Osteoblast (primary cell): ENCODE results near the gene IGSF5. TPM values are rescaled to one million over a fixed set of nuclear protein-coding genes. Genes with fewer than 3 reads are reported as not detected.
"Not testable (repeated sequence)": the region's sequence is repeated elsewhere in the genome, so short reads cannot be mapped to it uniquely, and the experiment has no call there.

Experiments
- DNase-seq: peaks from one replicate; pipeline ENCODE4 v3.0.0; 2011; ENCODE audit warnings: low spot score, mixed read lengths; ENCODE audit not compliant: insufficient read length; ENCODE audit errors: missing footprints
- H2AFZ ChIP-seq: 2 replicates; pipeline ENCODE4 v1.6.0; 2011; ENCODE audit warnings: mild to moderate bottlenecking, low read length
- H3K27ac ChIP-seq: 2 replicates; pipeline ENCODE4 v1.5.1; 2011; ENCODE audit warnings: mild to moderate bottlenecking, low read depth, low read length, moderate library complexity
- H3K27me3 ChIP-seq: 2 replicates; pipeline ENCODE4 v1.6.0; 2012; ENCODE audit warnings: mild to moderate bottlenecking, control low read depth, inconsistent platforms, low read length, moderate library complexity; ENCODE audit not compliant: insufficient read depth
- H3K36me3 ChIP-seq: 2 replicates; pipeline ENCODE4 v1.5.1; 2011; ENCODE audit warnings: mild to moderate bottlenecking, low read length, control low read depth, moderate library complexity; ENCODE audit not compliant: insufficient read depth
- H3K4me1 ChIP-seq: 2 replicates; pipeline ENCODE4 v1.5.1; 2011; ENCODE audit warnings: mild to moderate bottlenecking, low read length, control low read depth, moderate library complexity; ENCODE audit not compliant: insufficient read depth
- H3K4me2 ChIP-seq: 2 replicates; pipeline ENCODE4 v1.6.0; 2011; ENCODE audit warnings: mild to moderate bottlenecking, low read length; ENCODE audit not compliant: insufficient read depth
- H3K4me3 ChIP-seq: fragments of 200-600 bp; sonication (generic); 3 replicates; pipeline ENCODE4 v1.5.1; 2012; ENCODE audit warnings: mild to moderate bottlenecking, low read length, inconsistent platforms; ENCODE audit not compliant: insufficient read depth
- H3K79me2 ChIP-seq: 2 replicates; pipeline ENCODE4 v1.6.0; 2012; ENCODE audit warnings: mild to moderate bottlenecking, low read length, control low read depth, inconsistent platforms; ENCODE audit not compliant: insufficient read depth
- H3K9me3 ChIP-seq: 2 replicates; pipeline ENCODE4 v1.5.1; 2011; ENCODE audit warnings: low read depth, low read length, control low read depth
- H4K20me1 ChIP-seq: 2 replicates; pipeline ENCODE4 v1.6.0; 2012; ENCODE audit warnings: mild to moderate bottlenecking, low read length, control low read depth; ENCODE audit not compliant: insufficient read depth
- total RNA-seq: library from RNA; depleted of rRNA; stranded (reverse); fragments of >200 nt; gene quantifications from 2 replicates; pipeline ENCODE4 v1.2.3, GENCODE V29; 2012
- TF ChIP-seq, protein P1 (sequence below): IDR thresholded peaks from 2 replicates; pipeline ENCODE4 v1.5.1; 2011; ENCODE audit warnings: mild to moderate bottlenecking, low read depth, low read length, moderate library complexity; ENCODE audit errors: extremely low read depth

The IGSF5 gene
- total RNA-seq, 1 donor: not detected

DNA sequence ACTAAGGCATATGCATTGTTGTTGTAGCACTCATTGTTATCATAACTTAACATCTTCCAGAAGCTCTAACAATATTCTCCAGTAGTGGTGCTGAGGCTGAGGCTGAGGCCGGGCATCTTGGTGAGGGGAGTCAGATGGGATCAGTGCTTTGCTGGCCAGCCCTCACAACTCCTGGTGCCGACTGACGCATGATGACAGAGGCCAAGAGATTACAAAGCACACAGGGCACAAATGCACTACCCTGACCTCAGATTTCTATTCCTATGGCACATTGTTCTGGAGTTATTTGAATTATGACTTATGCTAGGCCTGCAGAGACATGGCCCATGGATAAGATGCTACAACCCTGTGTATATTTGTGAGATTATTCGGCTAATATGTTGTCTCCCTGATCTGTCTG is 8.3 kb upstream of the IGSF5 start:
- no peak overlapping the region for H3K27ac ChIP-seq
- H3K4me2 ChIP-seq: no peak overlapping the region
- H3K79me2 ChIP-seq: no peaks in the 10 kb centered on the region
- H3K9me3 ChIP-seq: no peaks in the 10 kb centered on the region
- H3K27me3 ChIP-seq: no peaks in the 10 kb centered on the region
- no peaks in the 10 kb centered on the region for H3K4me1 ChIP-seq
- DNase-seq: no peak
- TF ChIP-seq, protein P1, sequence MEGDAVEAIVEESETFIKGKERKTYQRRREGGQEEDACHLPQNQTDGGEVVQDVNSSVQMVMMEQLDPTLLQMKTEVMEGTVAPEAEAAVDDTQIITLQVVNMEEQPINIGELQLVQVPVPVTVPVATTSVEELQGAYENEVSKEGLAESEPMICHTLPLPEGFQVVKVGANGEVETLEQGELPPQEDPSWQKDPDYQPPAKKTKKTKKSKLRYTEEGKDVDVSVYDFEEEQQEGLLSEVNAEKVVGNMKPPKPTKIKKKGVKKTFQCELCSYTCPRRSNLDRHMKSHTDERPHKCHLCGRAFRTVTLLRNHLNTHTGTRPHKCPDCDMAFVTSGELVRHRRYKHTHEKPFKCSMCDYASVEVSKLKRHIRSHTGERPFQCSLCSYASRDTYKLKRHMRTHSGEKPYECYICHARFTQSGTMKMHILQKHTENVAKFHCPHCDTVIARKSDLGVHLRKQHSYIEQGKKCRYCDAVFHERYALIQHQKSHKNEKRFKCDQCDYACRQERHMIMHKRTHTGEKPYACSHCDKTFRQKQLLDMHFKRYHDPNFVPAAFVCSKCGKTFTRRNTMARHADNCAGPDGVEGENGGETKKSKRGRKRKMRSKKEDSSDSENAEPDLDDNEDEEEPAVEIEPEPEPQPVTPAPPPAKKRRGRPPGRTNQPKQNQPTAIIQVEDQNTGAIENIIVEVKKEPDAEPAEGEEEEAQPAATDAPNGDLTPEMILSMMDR: no peak
- H3K4me3 ChIP-seq: no peak overlapping the region
- no peaks in the 10 kb centered on the region for H3K36me3 ChIP-seq
- H4K20me1 ChIP-seq: no peaks in the 10 kb centered on the region
- no peak overlapping the region for H2AFZ ChIP-seq

DNA sequence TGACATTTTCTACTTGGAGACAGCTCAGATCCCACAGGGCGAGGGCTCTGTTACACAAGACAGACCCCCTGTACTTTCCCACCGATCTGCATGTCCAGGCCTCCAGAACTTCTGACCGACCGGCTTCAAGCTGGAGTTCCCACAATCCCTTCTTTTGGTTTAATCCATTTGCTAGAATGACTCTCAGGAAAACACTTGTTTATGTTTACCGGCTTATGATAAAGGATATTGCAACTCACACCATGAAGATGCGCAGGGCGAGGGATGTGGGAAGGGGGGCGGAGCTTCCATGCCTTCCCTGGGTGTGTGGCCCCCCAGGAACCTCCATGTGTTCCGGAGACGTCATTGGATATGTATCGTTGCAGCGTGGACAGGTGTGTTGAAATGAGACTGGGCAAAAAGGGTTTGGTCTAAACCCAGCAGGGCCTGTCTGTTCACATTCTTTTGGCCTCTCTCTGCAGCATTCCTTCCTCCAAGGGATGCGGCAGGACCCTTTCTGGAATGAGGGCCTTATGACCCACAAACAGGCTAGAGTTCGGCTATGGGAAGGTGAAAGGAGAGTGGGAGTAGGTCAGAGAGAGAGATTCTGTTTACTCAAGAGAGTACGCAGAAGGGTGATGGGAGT is 7.5 kb upstream of the IGSF5 start:
- H3K27ac ChIP-seq: no peak overlapping the region
- no peaks in the 10 kb centered on the region for H3K4me1 ChIP-seq
- H2AFZ ChIP-seq: no peak overlapping the region
- no peaks in the 10 kb centered on the region for H3K36me3 ChIP-seq
- H3K79me2 ChIP-seq: no peaks in the 10 kb centered on the region
- no peaks in the 10 kb centered on the region for H3K27me3 ChIP-seq
- no peaks in the 10 kb centered on the region for H3K9me3 ChIP-seq
- TF ChIP-seq, protein P1: no peak
- H3K4me3 ChIP-seq: no peak overlapping the region
- H4K20me1 ChIP-seq: no peaks in the 10 kb centered on the region
- DNase-seq: no peak
- H3K4me2 ChIP-seq: no peak overlapping the region

- Histone ChIP-seq H3K27ac (no peak overlapping the region), H3K36me3 (no peaks in the 10 kb centered on the region), H3K27me3 (no peaks in the 10 kb centered on the region), H3K9me3 (no peaks in the 10 kb centered on the region), H3K4me3 (no peak overlapping the region), H2AFZ (no peak overlapping the region), H4K20me1 (no peaks in the 10 kb centered on the region), H3K4me1 (no peaks in the 10 kb centered on the region), H3K79me2 (no peaks in the 10 kb centered on the region), H3K4me2 (no peak overlapping the region)
- TF ChIP-seq, protein P1: no peak
- DNase-seq: no peak
Measured at GRCh38 chr21:39738566-39738965, 6.4 kb upstream of the IGSF5 start.

- H3K9me3 ChIP-seq, H4K20me1 ChIP-seq, H3K4me2 ChIP-seq, H3K27ac ChIP-seq, H3K4me3 ChIP-seq, H3K79me2 ChIP-seq, H3K27me3 ChIP-seq, H3K36me3 ChIP-seq, DNase-seq, H3K4me1 ChIP-seq, H2AFZ ChIP-seq: not testable (repeated sequence)
Measured at GRCh38 chr21:39739531-39739930, 5.5 kb upstream of the IGSF5 start.

GRCh38 chr21:39742561-39742960 is 2.4 kb upstream of the IGSF5 start:
- H3K27ac ChIP-seq, H3K79me2 ChIP-seq, H3K27me3 ChIP-seq, H3K4me1 ChIP-seq, H3K9me3 ChIP-seq, H3K4me3 ChIP-seq, H3K4me2 ChIP-seq, H3K36me3 ChIP-seq, DNase-seq, H2AFZ ChIP-seq, H4K20me1 ChIP-seq: not testable (repeated sequence)

GRCh38 chr21:39745332-39745731 is 349 bp downstream of the IGSF5 start:
- H3K4me2 ChIP-seq, H3K36me3 ChIP-seq, H3K4me3 ChIP-seq, H3K4me1 ChIP-seq, H3K27ac ChIP-seq, H3K79me2 ChIP-seq, H3K9me3 ChIP-seq, H2AFZ ChIP-seq, H3K27me3 ChIP-seq, H4K20me1 ChIP-seq, DNase-seq: not testable (repeated sequence)
